HCT116 (cell line): Measurements from ENCODE around the gene ARHGEF39. TPM values are rescaled to one million over a fixed set of nuclear protein-coding genes. Genes with fewer than 3 reads are reported as not detected.

Source experiments
- ATAC-seq: fragments of 200-7000 bp; cut with Tn5 transposase; 2 replicates; pipeline ENCODE4 v1.9.1; 2020; ENCODE audit warnings: mild to moderate bottlenecking, moderate library complexity
- BruUV-seq: library from RNA; stranded (reverse); fragments of 400-500 nt; replicated peaks from 2 replicates; lab custom pipeline; 2021; lab: Mats Ljungman, UMichigan
- CTCF ChIA-PET: fragments of 300-600 bp; sonication (Branson Sonifier 250); formaldehyde crosslinking; loops from one replicate; lab custom pipeline; 2021; ENCODE audit warnings: antibody characterized with exemption; lab: Charles Lee
- POLR2A ChIA-PET: fragments of 300-600, 350-600 bp; sonication (Branson Sonifier 250); formaldehyde crosslinking; loops from one replicate; lab custom pipeline; 2021; ENCODE audit warnings: antibody characterized with exemption; lab: Charles Lee
- RAD21 ChIA-PET, 2 experiments: fragments of 300-600 bp; sonication (Branson Sonifier 250); formaldehyde crosslinking; loops; one replicate each; lab custom pipeline; 2023; ENCODE audit warnings: low total read pairs in 2 of 2; ENCODE audit not compliant: uncharacterized antibody in 2 of 2, unreplicated experiment in 2 of 2, low non-redundant PET in 1 of 2; lab: Charles Lee
- DNase-seq: peaks from one replicate; pipeline ENCODE4 v3.0.0-alpha.2; 2010; ENCODE audit warnings: low read depth, low spot score
- H2AFZ ChIP-seq: fragments of 200-600 bp; shearing (Covaris generic), sonication (generic); 2 replicates; pipeline ENCODE4 v1.6.1; 2017; ENCODE audit warnings: low read depth, mixed run types, mixed read lengths, antibody characterized with exemption, low read length; ENCODE audit not compliant: poor library complexity, severe bottlenecking
- H3K27ac ChIP-seq: 2 replicates; pipeline ENCODE4 v1.5.1; 2012; ENCODE audit warnings: low read depth, low read length
- H3K27me3 ChIP-seq: fragments of 200-600 bp; sonication (generic); 2 replicates; pipeline ENCODE4 v1.6.1; 2016; ENCODE audit warnings: mixed run types, low read length, mixed read lengths; ENCODE audit not compliant: insufficient read depth
- H3K36me3 ChIP-seq, 2 experiments: fragments of 200-500 bp in 1 of 2; fragments of 200-600 bp in 1 of 2; sonication (Bioruptor generic) in 1 of 2; sonication (generic) in 1 of 2; 2 replicates each; pipeline versions ENCODE4 v1.5.1 to v1.6.1; 2014 to 2016; ENCODE audit warnings: low read length in 2 of 2, inconsistent platforms in 1 of 2, mixed read lengths in 1 of 2, mixed run types in 1 of 2; ENCODE audit not compliant: insufficient read depth in 2 of 2, control insufficient read depth in 1 of 2
- H3K4me1 ChIP-seq, 2 experiments: fragments of 200-600 bp in 1 of 2; sonication (generic) in 1 of 2; 2 replicates each; pipeline versions ENCODE4 v1.5.1 to v1.6.1; 2012 to 2017; ENCODE audit warnings: low read length in 2 of 2, inconsistent platforms in 1 of 2, mild to moderate bottlenecking in 1 of 2, mixed read lengths in 1 of 2, mixed run types in 1 of 2, moderate library complexity in 1 of 2; ENCODE audit not compliant: insufficient read depth in 2 of 2, control insufficient read depth in 1 of 2
- H3K4me2 ChIP-seq: fragments of 200-600 bp; sonication (generic); 2 replicates; pipeline ENCODE4 v1.6.1; 2017; ENCODE audit warnings: mixed run types, low read length, mixed read lengths
- H3K4me3 ChIP-seq, 2 experiments: fragments of 200-600 bp in 1 of 2; sonication (generic) in 1 of 2; replicated peaks in 1 of 2; 2 replicates each; pipeline ENCODE4 v1.5.1; 2011 to 2016; ENCODE audit warnings: low read length in 2 of 2, control low read depth in 1 of 2, low read depth in 1 of 2, mild to moderate bottlenecking in 1 of 2, mixed read lengths in 1 of 2, mixed run types in 1 of 2
- H3K79me2 ChIP-seq: fragments of 200-600 bp; sonication (generic); 2 replicates; pipeline ENCODE4 v1.6.1; 2017; ENCODE audit warnings: mild to moderate bottlenecking, mixed run types, low read length, moderate library complexity, mixed read lengths; ENCODE audit not compliant: insufficient read depth
- H3K9ac ChIP-seq: fragments of 200-600 bp; sonication (generic); 2 replicates; pipeline ENCODE4 v1.6.1; 2016; ENCODE audit warnings: low read length, mixed read lengths
- H3K9me2 ChIP-seq: fragments of 200-600 bp; sonication (generic), shearing (Covaris generic); 2 replicates; pipeline ENCODE4 v1.6.1; 2017; ENCODE audit warnings: mixed run types, mild to moderate bottlenecking, moderate library complexity; ENCODE audit not compliant: insufficient read depth
- H3K9me3 ChIP-seq, 2 experiments: fragments of 200-500 bp in 1 of 2; fragments of 200-600 bp in 1 of 2; sonication (Bioruptor generic) in 1 of 2; sonication (generic) in 1 of 2; 2 replicates each; pipeline ENCODE4 v1.6.1; 2014 to 2017; ENCODE audit warnings: low read length in 2 of 2, mixed read lengths in 2 of 2, inconsistent platforms in 1 of 2, low read depth in 1 of 2, mild to moderate bottlenecking in 1 of 2, mixed run types in 1 of 2, moderate library complexity in 1 of 2; ENCODE audit not compliant: control insufficient read depth in 1 of 2, insufficient read depth in 1 of 2
- H4K20me1 ChIP-seq: fragments of 200-600 bp; sonication (generic), shearing (Covaris generic); 2 replicates; pipeline ENCODE4 v1.6.1; 2017; ENCODE audit warnings: mixed run types, mild to moderate bottlenecking, moderate library complexity; ENCODE audit not compliant: insufficient read depth
- EZH2 ChIP-seq: fragments of 200-600 bp; sonication (generic); IDR thresholded peaks from 2 replicates; pipeline ENCODE4 v1.6.1; 2017; ENCODE audit warnings: antibody characterized with exemption, mixed run types
- EZH2phosphoT487 ChIP-seq: fragments of 200-600 bp; IDR thresholded peaks from 2 replicates; pipeline ENCODE4 v1.6.1; 2018; ENCODE audit warnings: antibody characterized with exemption, borderline replicate concordance
- JUND ChIP-seq: IDR thresholded peaks from 2 replicates; pipeline ENCODE4 v1.6.1; 2012
- POLR2A ChIP-seq: IDR thresholded peaks from 2 replicates; pipeline ENCODE4 v1.7.0; 2011; ENCODE audit warnings: borderline replicate concordance; ENCODE audit not compliant: insufficient read depth, insufficient read length; ENCODE audit errors: extremely low read depth
- POLR2AphosphoS5 ChIP-seq: IDR thresholded peaks from 2 replicates; pipeline ENCODE4 v1.6.1; 2011; ENCODE audit warnings: mild to moderate bottlenecking, low read depth, low read length, moderate library complexity
- SP1 ChIP-seq: IDR thresholded peaks from 2 replicates; pipeline ENCODE4 v1.6.1; 2012; ENCODE audit warnings: low read depth
- SRF ChIP-seq: IDR thresholded peaks from 2 replicates; pipeline ENCODE4 v1.6.1; 2012; ENCODE audit warnings: low read depth
- TCF7L2 ChIP-seq: IDR thresholded peaks from 2 replicates; pipeline ENCODE4 v1.7.0; 2011; ENCODE audit warnings: borderline replicate concordance, inconsistent platforms; ENCODE audit not compliant: insufficient read depth, insufficient read length; ENCODE audit errors: extremely low read depth
- YY1 ChIP-seq: IDR thresholded peaks from 2 replicates; pipeline ENCODE4 v1.6.1; 2011; ENCODE audit warnings: low read length, low read depth, moderate library complexity, mild to moderate bottlenecking; ENCODE audit not compliant: insufficient replicate concordance; ENCODE audit errors: extremely low read depth
- intact Hi-C: fragments of 100-400 bp; cut with micrococcal nuclease; formaldehyde crosslinking; loops from 2 replicates; pipeline ENCODE4 v1.10.0; 2022
- total RNA-seq: library from RNA; stranded (reverse); gene quantifications from one replicate; pipeline ENCODE4 v1.2.1, GENCODE V29; 2021; ENCODE audit not compliant: unreplicated experiment
- TF ChIP-seq, protein P1 (sequence below): IDR thresholded peaks from 2 replicates; pipeline ENCODE4 v1.6.1; 2012

The ARHGEF39 gene
- total RNA-seq, 1 experiment from 2014 or later = 29.8 TPM

DNA sequence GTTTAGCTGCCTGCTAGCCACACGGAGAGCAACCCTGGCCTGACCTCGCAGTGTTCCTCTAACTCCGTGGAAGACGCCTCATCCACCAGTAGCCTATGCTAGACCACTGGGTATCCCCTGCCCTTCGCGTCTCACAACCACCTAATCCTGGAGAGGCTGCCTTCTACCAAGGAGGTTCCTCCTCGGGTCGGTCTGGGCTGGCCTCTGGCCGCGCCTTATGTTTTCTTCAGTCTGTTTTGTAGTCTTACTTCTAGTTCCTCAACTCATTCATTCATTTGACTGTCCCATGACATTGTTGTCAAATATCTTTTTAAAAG is 26.3 kb upstream of the ARHGEF39 start:
- H3K27me3 ChIP-seq = no peaks in the 10 kb centered on the region
- peak overlapping the region; percentile 90 for H3K4me2 ChIP-seq
- peak overlapping the region; percentile 72; the same call in 1 of the 2 replicates for H3K27ac ChIP-seq
- RAD21 ChIA-PET = interaction anchor here in 1 of 2 experiments (1.2 kb wide), 1 partner anchor 45 kb away, joined by 3 read pairs; no protein-coding TSS in a partner anchor
- peaks cover 18 to 30% of the 10 kb centered on the region in 2 experiments for H3K4me1 ChIP-seq
- peak; percentile 12 for ATAC-seq
- TF ChIP-seq EZH2phosphoT487 = no peak
- TF ChIP-seq, protein P1, sequence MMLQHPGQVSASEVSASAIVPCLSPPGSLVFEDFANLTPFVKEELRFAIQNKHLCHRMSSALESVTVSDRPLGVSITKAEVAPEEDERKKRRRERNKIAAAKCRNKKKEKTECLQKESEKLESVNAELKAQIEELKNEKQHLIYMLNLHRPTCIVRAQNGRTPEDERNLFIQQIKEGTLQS = no peak
- no peak for TF ChIP-seq POLR2A
- peak overlapping the region; percentile 96 for H3K9ac ChIP-seq
- DNase-seq = no peak
- H3K9me3 ChIP-seq = no peaks in the 10 kb centered on the region
- no peaks in the 10 kb centered on the region for H3K9me2 ChIP-seq
- H3K36me3 ChIP-seq = peaks cover 11 to 27% of the 10 kb centered on the region in 2 experiments; a peak in 3 of 4 replicates
- POLR2A ChIA-PET = interaction anchor here (0.8 to 4.2 kb wide), 3 partner anchors 11 to 41 kb away, joined by 5 to 16 read pairs (median 15); partner anchors contain the start of genes ARHGEF39, CREB3 and TLN1
- CTCF ChIA-PET = interaction anchor here (1.4 kb wide), 1 partner anchor 10 kb away, joined by 8 read pairs; no protein-coding TSS in a partner anchor
- BruUV-seq = TSS peak; percentile 31
- no peaks in the 10 kb centered on the region for H4K20me1 ChIP-seq
- H3K79me2 ChIP-seq = peaks cover 35% of the 10 kb centered on the region
- H2AFZ ChIP-seq = peak overlapping the region; percentile 39
- intact Hi-C loops = loop anchor here (2.0 to 5.0 kb wide), 2 partner anchors 34 to 36 kb away; no protein-coding TSS in a partner anchor
- H3K4me3 ChIP-seq = peak overlapping the region; percentile 83 to 90

DNA sequence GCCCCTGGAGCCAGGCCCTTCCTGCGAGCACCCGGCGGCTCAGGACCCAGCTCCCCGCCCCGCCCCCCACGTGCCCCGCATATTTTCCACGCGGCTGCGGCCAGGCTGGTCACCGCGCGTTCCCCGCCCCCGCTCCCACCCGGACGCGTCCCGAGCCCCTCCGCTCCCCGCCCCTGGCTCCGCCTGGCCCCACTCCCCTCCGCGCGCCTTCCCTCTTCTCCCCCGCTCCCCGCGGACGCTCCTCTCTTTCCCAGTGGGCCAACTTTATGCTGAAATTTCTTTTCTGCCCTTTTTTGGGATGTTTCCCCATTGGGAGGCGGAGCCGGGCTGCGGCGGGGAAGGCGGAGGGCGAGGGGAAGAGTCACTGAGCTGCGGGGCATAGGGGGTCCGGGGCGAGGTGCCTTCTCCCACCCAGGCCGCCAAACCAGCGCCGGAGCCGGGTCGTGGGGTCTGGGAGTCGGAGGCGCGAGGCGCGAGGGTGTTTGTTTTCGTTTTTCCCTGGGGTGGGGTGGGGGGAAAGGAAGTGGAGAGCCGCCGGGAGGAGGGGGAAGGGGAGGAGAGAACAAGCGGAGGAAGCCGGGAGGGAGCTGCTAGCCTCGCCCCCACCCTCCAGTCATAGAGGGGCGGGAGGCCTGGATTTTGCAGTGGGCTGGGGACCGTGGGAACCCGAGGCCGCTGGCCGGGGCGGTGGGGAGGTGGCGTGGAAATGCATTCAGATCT is 25.8 kb upstream of the ARHGEF39 start:
- no TSS peak for BruUV-seq
- H2AFZ ChIP-seq = peak overlapping the region; percentile 39
- POLR2A ChIA-PET = interaction anchor here (0.7 to 4.2 kb wide), 5 partner anchors 11 to 618 kb away, joined by 3 to 16 read pairs (median 5); partner anchors contain the start of genes ARHGEF39, CREB3, TLN1 and VCP
- peak; percentile 64 for ATAC-seq
- H3K79me2 ChIP-seq = peaks cover 38% of the 10 kb centered on the region
- H3K27ac ChIP-seq = peak overlapping the region; percentile 97
- TF ChIP-seq EZH2phosphoT487 (no peak), SP1 (no peak), POLR2AphosphoS5 (0 out of 2 replicates have a peak, but pooled peaks have one; percentile 16), JUND (no peak), SRF (no peak), EZH2 (no peak), YY1 (no peak), TCF7L2 (no peak)
- H4K20me1 ChIP-seq = no peaks in the 10 kb centered on the region
- H3K4me3 ChIP-seq = peak overlapping the region; percentile 83 to 90
- no peaks in the 10 kb centered on the region for H3K9me2 ChIP-seq
- no peaks in the 10 kb centered on the region for H3K9me3 ChIP-seq
- no peak for DNase-seq
- no peaks in the 10 kb centered on the region for H3K27me3 ChIP-seq
- H3K9ac ChIP-seq = peak overlapping the region; percentile 96
- H3K4me1 ChIP-seq = peaks cover 18 to 30% of the 10 kb centered on the region in 2 experiments
- CTCF ChIA-PET = interaction anchor here (0.9 to 1.4 kb wide), 3 partner anchors 10 to 988 kb away, joined by 3 to 8 read pairs (median 3); partner anchors contain the start of genes CCDC107 and RMRP
- H3K4me2 ChIP-seq = peak overlapping the region; percentile 90
- H3K36me3 ChIP-seq = peaks cover 14 to 25% of the 10 kb centered on the region in 2 experiments; a peak in 3 of 4 replicates
- intact Hi-C loops = loop anchor here (2.0 to 5.0 kb wide), 2 partner anchors 34 to 37 kb away; no protein-coding TSS in a partner anchor
- RAD21 ChIA-PET = interaction anchor here (0.6 to 1.2 kb wide), 3 partner anchors 44 to 87 kb away, joined by 3 read pairs; no protein-coding TSS in a partner anchor
